ENCODE results near the gene ABITRAM. TPM values are rescaled to one million over a fixed set of nuclear protein-coding genes. Genes with fewer than 3 reads are reported as not detected.
"Not testable (repeated sequence)": the region's sequence is repeated elsewhere in the genome, so short reads cannot be mapped to it uniquely, and the experiment has no call there.

Gene ABITRAM
- total RNA-seq (10 to 100 TPM in 7 of 9 donors, 1 to 10 TPM in 2; 8.2 to 17.0 (median 12.9) TPM), polyA plus RNA-seq (10 to 100 TPM; 12.9 to 15.6 TPM)
- long read RNA-seq, donor 1, transcript FAM206A-201 (6 exons, 2,134 nt): major isoform, 15 of 22 reads
- long read RNA-seq, donor 1, partial matches to known transcripts: 1 of 22 reads
- long read RNA-seq, donor 1, other reads (novel, unspliced or antisense): 5 of 22 reads
- long read RNA-seq, donor 2, transcript FAM206A-201 (6 exons, 2,134 nt): major isoform, 37 of 45 reads
- long read RNA-seq, donor 2, partial matches to known transcripts: 1 of 45 reads
- long read RNA-seq, donor 2, other reads (novel, unspliced or antisense): 6 of 45 reads
- long read RNA-seq, donor 3, transcript FAM206A-201 (6 exons, 2,134 nt): major isoform, 18 of 25 reads
- long read RNA-seq, donor 3, partial matches to known transcripts: 0 of 25 reads
- long read RNA-seq, donor 3, other reads (novel, unspliced or antisense): 7 of 25 reads

- peak; percentile 77 to 87 (median 81) for DNase-seq
- peaks cover 0 to 30% (median 19%) of the 10 kb centered on the region in 12 donors for H3K4me1 ChIP-seq
- H3K27me3 ChIP-seq: no peaks in the 10 kb centered on the region
- H3K36me3 ChIP-seq: peaks cover 0 to 45% (median 21%) of the 10 kb centered on the region in 9 donors
- peak; percentile 87 to 95 (median 94) for ATAC-seq
- no peaks in the 10 kb centered on the region for H3K9me3 ChIP-seq
- H3K4me3 ChIP-seq: peak within 1 kb of the TSS; percentile 67 to 99 (median 90)
- peak in 1 of 2 donors; percentile 36 for TF ChIP-seq POLR2A (IDR thresholded peaks at IDR 0.05)
- no peak for TF ChIP-seq CTCF (IDR thresholded peaks at IDR 0.05)
- 0 to 1% (median 1%) methylated on average over 24 to 47 of the region's 47 CpGs for WGBS, 4 donors
- intact Hi-C loops (cut with DNase I): loop anchor here in 5 of 10 donors (5.0 to 10.0 kb wide), 5 partner anchors 78 to 188 kb away; partner anchors contain the start of genes TMEM245 (in 2 of the 5) and CTNNAL1 (in 1 of the 5)
- peak within 1 kb of the TSS; percentile 77 to 96 (median 90) for H3K27ac ChIP-seq
Observed at GRCh38 chr9:108934323-108934893, at the start of gene ABITRAM. ABITRAM (plus strand) TSS chr9:108934400; CDS start chr9:108934487, 87 bp downstream.

- Histone ChIP-seq H3K4me3 (no peak overlapping the region), H3K27me3 (no peaks in the 10 kb centered on the region), H3K4me1 (peaks cover 0 to 23% (median 2%) of the 10 kb centered on the region in 12 donors), H3K36me3 (peaks cover 0 to 97% (median 68%) of the 10 kb centered on the region in 9 donors), H3K27ac (no peak overlapping the region), H3K9me3 (peaks cover 0 to 6% (median 0%) of the 10 kb centered on the region in 12 donors)
- DNase-seq (no peak), ATAC-seq (no peak)
- intact Hi-C loops (cut with DNase I): loop anchor here in 3 of 10 donors (5.0 to 10.0 kb wide), 2 partner anchors 438 to 440 kb away; partner anchors contain the start of gene EPB41L4B (in 3 of the 3)
- no peak for TF ChIP-seq CTCF (IDR thresholded peaks at IDR 0.05)
- TF ChIP-seq POLR2A (IDR thresholded peaks at IDR 0.05): no peak
- WGBS, 4 donors: 89 to 94% (median 91%) methylated on average over 3 of the region's 3 CpGs
Observed at GRCh38 chr9:108884701-108885100, 49.5 kb upstream of the ABITRAM start.

GRCh38 chr9:108885643-108886348 lies 48.4 kb upstream of the ABITRAM start:
- Histone ChIP-seq H3K4me1 (peaks cover 0 to 23% (median 2%) of the 10 kb centered on the region in 12 donors), H3K36me3 (peaks cover 0 to 97% (median 68%) of the 10 kb centered on the region in 9 donors), H3K9me3 (peaks cover 0 to 6% (median 0%) of the 10 kb centered on the region in 12 donors), H3K4me3 (no peak overlapping the region), H3K27me3 (no peaks in the 10 kb centered on the region), H3K27ac (no peak overlapping the region)
- ATAC-seq: peak in 3 of 4 donors; percentile 47 to 76 (median 67)
- 27 to 58% (median 43%) methylated on average over 1 of the region's 1 CpG for WGBS, 4 donors
- peak in 1 of 5 donors; percentile 26 for DNase-seq
- intact Hi-C loops (cut with DNase I): loop anchor here in 3 of 10 donors (5.0 to 10.0 kb wide), 2 partner anchors 437 to 439 kb away; partner anchors contain the start of gene EPB41L4B (in 3 of the 3)
- no peak for TF ChIP-seq POLR2A (IDR thresholded peaks at IDR 0.05)
- TF ChIP-seq CTCF (IDR thresholded peaks at IDR 0.05): no peak

GRCh38 chr9:108886594-108887271 lies 47.5 kb upstream of the ABITRAM start:
- not testable (repeated sequence) for DNase-seq, H3K9me3 ChIP-seq, ATAC-seq, H3K27ac ChIP-seq, H3K4me3 ChIP-seq, H3K27me3 ChIP-seq
- WGBS, 4 donors: 88 to 95% (median 94%) methylated on average over 3 of the region's 3 CpGs
- H3K4me1 ChIP-seq: peaks cover 0 to 24% (median 2%) of the 10 kb centered on the region in 12 donors
- intact Hi-C loops (cut with DNase I): loop anchor here in 3 of 10 donors (5.0 to 10.0 kb wide), 2 partner anchors 436 to 438 kb away; partner anchors contain the start of gene EPB41L4B (in 3 of the 3)
- H3K36me3 ChIP-seq: peaks cover 0 to 97% (median 68%) of the 10 kb centered on the region in 9 donors
